GM23338 (cell line): ENCODE data around the gene SAFB. TPM values are rescaled to one million over a fixed set of nuclear protein-coding genes. Genes with fewer than 3 reads are reported as not detected.

Source experiments
- ATAC-seq: fragments of 200-7000 bp; cut with Tn5 transposase; 3 replicates; pipeline ENCODE4 v1.9.1; 2020
- DNase-seq: peaks from one replicate; pipeline ENCODE4 v3.0.0-alpha.2; 2015; ENCODE audit warnings: low spot score
- H2AFZ ChIP-seq: fragments of 200-600 bp; sonication (generic); 2 replicates; pipeline ENCODE4 v1.8.0; 2016; ENCODE audit warnings: antibody characterized with exemption, mild to moderate bottlenecking, moderate library complexity
- H3F3A ChIP-seq: fragments of 200-600 bp; sonication (generic); replicated peaks from 2 replicates; pipeline ENCODE4 v1.8.0; 2017; ENCODE audit warnings: antibody characterized with exemption, mixed run types, low read depth
- H3K27ac ChIP-seq: fragments of 200-600 bp; sonication (generic); 2 replicates; pipeline ENCODE4 v1.6.1; 2016; ENCODE audit warnings: low read depth
- H3K27me3 ChIP-seq: fragments of 200-600 bp; sonication (generic); 2 replicates; pipeline ENCODE4 v1.8.0; 2016; ENCODE audit warnings: mild to moderate bottlenecking, mixed run types, moderate library complexity; ENCODE audit not compliant: insufficient read depth
- H3K36me3 ChIP-seq: fragments of 200-600 bp; sonication (generic); 2 replicates; pipeline ENCODE4 v1.8.0; 2016; ENCODE audit warnings: mild to moderate bottlenecking; ENCODE audit not compliant: insufficient read depth
- H3K4me1 ChIP-seq: fragments of 200-600 bp; sonication (generic); 2 replicates; pipeline ENCODE4 v1.8.0; 2016; ENCODE audit warnings: mild to moderate bottlenecking, moderate library complexity; ENCODE audit not compliant: insufficient read depth
- H3K4me2 ChIP-seq: fragments of 200-600 bp; sonication (generic); 2 replicates; pipeline ENCODE4 v1.7.1; 2017; ENCODE audit warnings: mixed run types
- H3K4me3 ChIP-seq: fragments of 200-600 bp; sonication (generic); 2 replicates; pipeline ENCODE4 v1.6.1; 2016; ENCODE audit warnings: mixed run types
- H3K79me2 ChIP-seq: fragments of 200-600 bp; sonication (generic); replicated peaks from 2 replicates; pipeline ENCODE4 v1.8.0; 2017; ENCODE audit warnings: mild to moderate bottlenecking; ENCODE audit not compliant: insufficient read depth
- H3K9me2 ChIP-seq: fragments of 200-600 bp; sonication (generic); 2 replicates; pipeline ENCODE4 v1.8.0; 2017; ENCODE audit not compliant: insufficient read depth
- H4K20me1 ChIP-seq: fragments of 200-600 bp; sonication (generic); replicated peaks from 2 replicates; pipeline ENCODE4 v1.8.0; 2017; ENCODE audit warnings: mild to moderate bottlenecking; ENCODE audit not compliant: insufficient read depth
- H3K27ac Mint-ChIP-seq: 2 replicates; pipeline ENCODE4 v1.8.0; 2020; ENCODE audit warnings: inconsistent platforms, mild to moderate bottlenecking, moderate library complexity, mixed read lengths
- H3K27me3 Mint-ChIP-seq: 3 replicates; pipeline ENCODE4 v1.8.0; 2022; ENCODE audit warnings: low read depth, mild to moderate bottlenecking, moderate library complexity, mixed read lengths, inconsistent platforms; ENCODE audit not compliant: insufficient read depth, poor library complexity
- H3K36me3 Mint-ChIP-seq: 3 replicates; pipeline ENCODE4 v1.8.0; 2021; ENCODE audit warnings: low read depth, mild to moderate bottlenecking, inconsistent platforms, moderate library complexity, mixed read lengths
- H3K4me1 Mint-ChIP-seq: 3 replicates; pipeline ENCODE4 v1.8.0; 2020; ENCODE audit warnings: mild to moderate bottlenecking, inconsistent platforms, mixed read lengths
- H3K4me3 Mint-ChIP-seq: 3 replicates; pipeline ENCODE4 v1.8.0; 2021; ENCODE audit warnings: moderate library complexity, mild to moderate bottlenecking, inconsistent platforms, mixed read lengths
- H3K9me3 Mint-ChIP-seq: 3 replicates; pipeline ENCODE4 v1.8.0; 2020; ENCODE audit warnings: moderate library complexity, mild to moderate bottlenecking, inconsistent platforms, mixed read lengths
- CREB1 ChIP-seq: fragments of 250-450 bp; sonication (Bioruptor Pico); IDR thresholded peaks from 2 replicates; pipeline ENCODE4 v1.5.0; 2020; ENCODE audit warnings: low read depth, mild to moderate bottlenecking, moderate library complexity
- CTCF ChIP-seq, 2 experiments: fragments of 200-600 bp in 1 of 2; sonication (generic) in 1 of 2; conservative IDR thresholded peaks; 2 replicates each; pipeline versions ENCODE4 v1.5.1 to v1.6.1; 2016 to 2017; ENCODE audit warnings: antibody characterized with exemption in 2 of 2, low read depth in 2 of 2, mild to moderate bottlenecking in 2 of 2, moderate library complexity in 1 of 2
- ETS1 ChIP-seq: IDR thresholded peaks from 2 replicates; pipeline ENCODE4 v1.6.1; 2016; ENCODE audit warnings: antibody characterized with exemption
- EZH2 ChIP-seq: fragments of 200-600 bp; sonication (generic); IDR thresholded peaks from one replicate; pipeline ENCODE4 v1.8.0; 2017; ENCODE audit warnings: antibody characterized with exemption, mild to moderate bottlenecking, low read depth; ENCODE audit not compliant: unreplicated experiment
- JUNB ChIP-seq: IDR thresholded peaks from one replicate; pipeline ENCODE4 v1.6.1; 2016; ENCODE audit warnings: antibody characterized with exemption; ENCODE audit not compliant: unreplicated experiment
- REST ChIP-seq: IDR thresholded peaks from one replicate; pipeline ENCODE4 v1.6.1; 2018; ENCODE audit warnings: antibody characterized with exemption; ENCODE audit not compliant: unreplicated experiment
- STAT1 ChIP-seq: IDR thresholded peaks from one replicate; pipeline ENCODE4 v1.6.1; 2016; ENCODE audit warnings: antibody characterized with exemption; ENCODE audit not compliant: unreplicated experiment
- ZNF331 ChIP-seq: fragments of 250-450 bp; sonication (Bioruptor Pico); IDR thresholded peaks from 2 replicates; pipeline ENCODE4 v1.5.0; 2020; ENCODE audit warnings: low read depth, mild to moderate bottlenecking, moderate library complexity
- polyA plus RNA-seq: library from polyadenylated mRNA; unstranded; fragments of >200 nt; fragmentation: Nextera tagmentation; extraction: Ambion mirVana; gene quantifications from 2 replicates; pipeline ENCODE4 v1.2.1, GENCODE V29; 2016
- total RNA-seq: library from RNA; depleted of rRNA; stranded (reverse); fragments of >200 nt; shearing (Covaris generic); gene quantifications from 2 replicates; pipeline ENCODE4 v1.2.3, GENCODE V29; 2014

The SAFB gene
- total and polyA plus RNA-seq, 2 experiments from 2014 or later: 85.2 to 109 TPM

- H4K20me1 ChIP-seq: 0 out of 2 replicates have a peak, but pooled peaks cover 4% of the 10 kb centered on the region
- DNase-seq: no peak
- H3K9me3 Mint-ChIP-seq: no peaks in the 10 kb centered on the region
- no peaks in the 10 kb centered on the region; the same call in 1 of the 3 replicates for H3K36me3 Mint-ChIP-seq
- no peaks in the 10 kb centered on the region for H3K79me2 ChIP-seq
- TF ChIP-seq REST: no peak
- no peak for TF ChIP-seq ETS1
- TF ChIP-seq STAT1: no peak
- TF ChIP-seq ZNF331 (CRISPR knock-in tag): no peak
- no peak for TF ChIP-seq CREB1 (CRISPR knock-in tag)
- H3K27ac ChIP-seq: no peak overlapping the region
- 0 out of 2 replicates have a peak, but pooled peaks cover 8% of the 10 kb centered on the region for H3F3A ChIP-seq
- no peak for ATAC-seq
- peaks cover 2% of the 10 kb centered on the region; the same call in 1 of the 2 replicates for H3K4me1 ChIP-seq
- H3K4me3 Mint-ChIP-seq: peak overlapping the region; percentile 17; the same call in 2 of the 3 replicates
- peaks cover 7% of the 10 kb centered on the region for H3K9me2 ChIP-seq
- no peaks in the 10 kb centered on the region for H3K36me3 ChIP-seq
- H3K4me1 Mint-ChIP-seq: peaks cover 16% of the 10 kb centered on the region
- no peak overlapping the region; the same call in 1 of the 2 replicates for H3K27ac Mint-ChIP-seq
- H2AFZ ChIP-seq: no peak overlapping the region
- no peak overlapping the region for H3K4me3 ChIP-seq
- H3K27me3 ChIP-seq: no peaks in the 10 kb centered on the region
- H3K4me2 ChIP-seq: no peak overlapping the region
- H3K27me3 Mint-ChIP-seq: peaks cover 32% of the 10 kb centered on the region
These were observed 60.4 kb downstream of the SAFB start for GRCh38 chr19:5683177-5683886.

DNA sequence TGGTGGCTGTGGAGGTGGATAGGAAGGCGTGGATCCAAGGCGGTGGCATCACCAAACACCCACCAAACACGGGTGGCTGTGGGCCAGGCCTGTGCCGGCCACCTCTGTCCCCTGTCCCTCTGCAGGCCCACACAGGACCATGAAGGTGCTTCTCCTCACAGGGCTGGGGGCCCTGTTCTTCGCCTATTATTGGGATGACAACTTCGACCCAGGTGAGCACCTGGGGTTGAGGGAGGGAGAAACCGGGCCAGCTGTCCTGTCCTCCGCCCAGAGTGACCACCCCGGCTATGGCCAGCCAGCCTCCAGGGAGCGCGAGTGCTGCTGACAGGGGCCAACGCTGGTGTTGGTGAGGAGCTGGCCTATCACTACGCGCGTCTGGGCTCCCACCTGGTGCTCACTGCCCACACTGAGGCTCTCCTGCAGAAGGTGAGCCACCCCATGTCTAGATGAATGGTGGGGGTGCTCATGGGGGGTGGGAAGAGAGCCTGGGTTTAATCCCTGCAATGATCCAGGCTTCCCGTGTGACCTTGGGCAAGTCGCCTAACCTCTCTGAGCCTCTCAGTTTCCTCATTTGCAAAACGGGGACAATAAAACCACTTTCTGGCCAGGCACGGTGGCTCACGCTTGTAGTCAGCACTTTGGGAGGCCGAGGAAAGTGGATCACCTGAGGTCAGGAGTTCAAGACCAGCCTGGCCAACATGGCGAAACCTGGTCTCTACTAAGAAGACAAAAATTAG lies 62.0 kb downstream of the SAFB start:
- no peak for DNase-seq
- H3K4me3 Mint-ChIP-seq: no peak overlapping the region
- ATAC-seq: no peak
- TF ChIP-seq EZH2 (no peak), CTCF (conservative IDR thresholded peaks at IDR 0.05; ENCODE audit: low read depth in 2 of 2) (no peak), ETS1 (no peak), JUNB (no peak)

More for the DNA sequence above, 62.0 kb downstream of the SAFB start:
- no peaks in the 10 kb centered on the region for H3K79me2 ChIP-seq
- no peaks in the 10 kb centered on the region for H3K27me3 ChIP-seq
- Mint-ChIP-seq H3K36me3 (peaks cover 2% of the 10 kb centered on the region; the same call in 2 of the 3 replicates), H3K27ac (no peak overlapping the region), H3K27me3 (peaks cover 33% of the 10 kb centered on the region), H3K9me3 (0 out of 3 replicates have a peak, but pooled peaks cover 2% of the 10 kb centered on the region), H3K4me1 (peaks cover 11% of the 10 kb centered on the region)
- H3K4me2 ChIP-seq: no peak overlapping the region
- peaks cover 7% of the 10 kb centered on the region for H3K9me2 ChIP-seq
- peaks cover 9% of the 10 kb centered on the region; the same call in 1 of the 2 replicates for H3F3A ChIP-seq
- no peak overlapping the region for H3K4me3 ChIP-seq
- peaks cover 2% of the 10 kb centered on the region; the same call in 1 of the 2 replicates for H3K4me1 ChIP-seq
- H3K27ac ChIP-seq: no peak overlapping the region
- H4K20me1 ChIP-seq: 0 out of 2 replicates have a peak, but pooled peaks cover 4% of the 10 kb centered on the region
- no peaks in the 10 kb centered on the region for H3K36me3 ChIP-seq
- H2AFZ ChIP-seq: no peak overlapping the region
